Activated CD8-positive, alpha-beta memory T cell treated with anti-CD3 and anti-CD28 coated beads, Interleukin-2, amount 50 U/mL, for 1 hour (primary cell): ENCODE data around the gene PARS2.

Experiments
- DNase-seq: peaks from one replicate; pipeline ENCODE4 v3.0.0-alpha.2; 2020; ENCODE audit errors: extremely low read depth

Gene PARS2

GRCh38 chr1:54764133-54764921 lies at the start of gene PARS2:
TSS of gene PARS2 (minus strand) at chr1:54764523. CDS start at chr1:54759161, 5,362 bp downstream.
- peak; percentile 92 for DNase-seq

GRCh38 chr1:54814126-54814498 lies 49.8 kb upstream of the PARS2 start:
- no peak for DNase-seq

GRCh38 chr1:54813485-54814125 lies 49.3 kb upstream of the PARS2 start:
- no peak for DNase-seq

GRCh38 chr1:54812801-54813484 lies 48.6 kb upstream of the PARS2 start:
- no peak for DNase-seq

GRCh38 chr1:54811739-54812655 lies 47.7 kb upstream of the PARS2 start:
- no peak for DNase-seq

- no peak for DNase-seq
Measured at GRCh38 chr1:54811066-54811465, 46.7 kb upstream of the PARS2 start.

GRCh38 chr1:54810153-54810942 lies 46.0 kb upstream of the PARS2 start:
- peak; percentile 20 for DNase-seq

GRCh38 chr1:54809496-54810074 lies 45.3 kb upstream of the PARS2 start:
- no peak for DNase-seq

- no peak for DNase-seq
Measured at GRCh38 chr1:54808443-54809207, 44.3 kb upstream of the PARS2 start.

GRCh38 chr1:54807756-54808155 lies 43.4 kb upstream of the PARS2 start:
- no peak for DNase-seq

GRCh38 chr1:54806931-54807611 lies 42.7 kb upstream of the PARS2 start:
- no peak for DNase-seq

- no peak for DNase-seq
Measured at GRCh38 chr1:54805981-54806381, 41.7 kb upstream of the PARS2 start.

GRCh38 chr1:54805466-54805865 lies 41.1 kb upstream of the PARS2 start:
- no peak for DNase-seq

- DNase-seq = no peak
Measured at GRCh38 chr1:54804471-54805132, 40.3 kb upstream of the PARS2 start.

GRCh38 chr1:54803761-54804470 lies 39.6 kb upstream of the PARS2 start:
- DNase-seq = no peak

- DNase-seq = no peak
Measured at GRCh38 chr1:54800899-54801759, 36.8 kb upstream of the PARS2 start, which contains the start of gene TTC22. TSS of gene TTC22 (minus strand) at chr1:54801323. CDS start at chr1:54801163, 160 bp downstream.
